GM18519 (cell line): ENCODE measurements around the gene LVRN.
"Not testable (repeated sequence)": the region's sequence is repeated elsewhere in the genome, so short reads cannot be mapped to it uniquely, and the experiment has no call there.

Experiments
- ATAC-seq: cut with Tn5 transposase; IDR thresholded peaks from one replicate; pipeline ENCODE4 v1.9.1; 2021; ENCODE audit warnings: mild to moderate bottlenecking, moderate library complexity; ENCODE audit not compliant: unreplicated experiment, low FRiP score

Gene LVRN, protein sequence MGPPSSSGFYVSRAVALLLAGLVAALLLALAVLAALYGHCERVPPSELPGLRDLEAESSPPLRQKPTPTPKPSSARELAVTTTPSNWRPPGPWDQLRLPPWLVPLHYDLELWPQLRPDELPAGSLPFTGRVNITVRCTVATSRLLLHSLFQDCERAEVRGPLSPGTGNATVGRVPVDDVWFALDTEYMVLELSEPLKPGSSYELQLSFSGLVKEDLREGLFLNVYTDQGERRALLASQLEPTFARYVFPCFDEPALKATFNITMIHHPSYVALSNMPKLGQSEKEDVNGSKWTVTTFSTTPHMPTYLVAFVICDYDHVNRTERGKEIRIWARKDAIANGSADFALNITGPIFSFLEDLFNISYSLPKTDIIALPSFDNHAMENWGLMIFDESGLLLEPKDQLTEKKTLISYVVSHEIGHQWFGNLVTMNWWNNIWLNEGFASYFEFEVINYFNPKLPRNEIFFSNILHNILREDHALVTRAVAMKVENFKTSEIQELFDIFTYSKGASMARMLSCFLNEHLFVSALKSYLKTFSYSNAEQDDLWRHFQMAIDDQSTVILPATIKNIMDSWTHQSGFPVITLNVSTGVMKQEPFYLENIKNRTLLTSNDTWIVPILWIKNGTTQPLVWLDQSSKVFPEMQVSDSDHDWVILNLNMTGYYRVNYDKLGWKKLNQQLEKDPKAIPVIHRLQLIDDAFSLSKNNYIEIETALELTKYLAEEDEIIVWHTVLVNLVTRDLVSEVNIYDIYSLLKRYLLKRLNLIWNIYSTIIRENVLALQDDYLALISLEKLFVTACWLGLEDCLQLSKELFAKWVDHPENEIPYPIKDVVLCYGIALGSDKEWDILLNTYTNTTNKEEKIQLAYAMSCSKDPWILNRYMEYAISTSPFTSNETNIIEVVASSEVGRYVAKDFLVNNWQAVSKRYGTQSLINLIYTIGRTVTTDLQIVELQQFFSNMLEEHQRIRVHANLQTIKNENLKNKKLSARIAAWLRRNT

DNA sequence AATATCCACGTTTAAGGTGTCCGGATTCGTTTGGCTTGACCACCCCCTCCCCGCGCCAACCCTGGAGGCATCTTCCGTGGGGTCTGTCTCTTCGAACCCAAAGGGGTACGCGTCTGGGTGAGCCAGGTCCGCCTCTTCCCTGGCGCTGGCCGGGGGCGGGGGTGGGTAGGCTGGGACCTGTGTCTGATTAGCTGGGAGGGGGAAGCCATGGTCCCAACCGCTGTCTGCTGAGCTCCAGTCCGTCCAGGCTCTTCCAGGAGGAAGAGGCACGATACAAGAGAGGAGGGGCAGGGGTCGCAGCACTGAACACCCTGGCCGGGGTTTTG lies at the start of gene LVRN:
TSS of gene LVRN (plus strand) at position 237 of the 326 bp plus-strand sequence. CDS start 143 bp downstream, outside the sequence.
- no peak for ATAC-seq

DNA sequence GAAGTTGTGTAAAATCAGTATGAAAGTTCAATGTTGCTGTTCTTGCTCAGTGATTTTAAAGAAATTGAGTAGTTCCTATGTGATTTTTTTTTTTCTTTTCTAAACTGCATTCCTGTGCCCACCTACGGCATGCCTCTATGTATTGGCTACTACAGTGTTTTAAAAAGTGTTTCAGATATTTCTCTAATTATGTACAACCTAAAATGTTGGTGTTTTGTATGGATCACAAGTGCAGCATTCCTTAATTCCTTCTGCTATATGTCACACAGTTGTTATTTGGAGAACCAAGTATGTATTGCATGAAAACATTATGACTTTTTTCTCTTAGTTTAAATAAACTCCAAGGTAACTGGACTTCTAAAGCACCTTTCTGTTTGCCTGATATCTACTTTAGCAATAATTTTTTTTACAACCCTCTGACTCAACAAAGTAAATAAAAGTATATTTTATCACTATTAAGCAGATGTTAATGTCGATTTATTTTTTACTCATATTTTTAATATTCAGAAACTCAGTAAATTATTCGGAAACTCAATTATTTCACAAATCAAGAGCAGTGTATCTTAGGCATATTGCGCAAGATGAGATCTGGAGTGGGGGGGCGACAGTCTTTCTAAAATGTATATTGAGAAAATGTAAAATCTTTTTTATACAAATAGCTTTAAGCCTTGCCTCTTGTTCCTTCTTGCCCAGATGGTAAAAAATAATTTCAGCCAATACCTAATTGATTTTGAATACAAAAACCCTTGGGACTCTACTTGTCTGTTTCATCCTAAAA lies 48.5 kb upstream of the LVRN start:
- ATAC-seq = not testable (repeated sequence)

- ATAC-seq = no peak
Measured at GRCh38 chr5:115920171-115920725, 42.0 kb upstream of the LVRN start.

- not testable (repeated sequence) for ATAC-seq
Measured at GRCh38 chr5:115928578-115929407, 33.5 kb upstream of the LVRN start.

- ATAC-seq = not testable (repeated sequence)
Measured at GRCh38 chr5:115930171-115930570, 32.1 kb upstream of the LVRN start.

DNA sequence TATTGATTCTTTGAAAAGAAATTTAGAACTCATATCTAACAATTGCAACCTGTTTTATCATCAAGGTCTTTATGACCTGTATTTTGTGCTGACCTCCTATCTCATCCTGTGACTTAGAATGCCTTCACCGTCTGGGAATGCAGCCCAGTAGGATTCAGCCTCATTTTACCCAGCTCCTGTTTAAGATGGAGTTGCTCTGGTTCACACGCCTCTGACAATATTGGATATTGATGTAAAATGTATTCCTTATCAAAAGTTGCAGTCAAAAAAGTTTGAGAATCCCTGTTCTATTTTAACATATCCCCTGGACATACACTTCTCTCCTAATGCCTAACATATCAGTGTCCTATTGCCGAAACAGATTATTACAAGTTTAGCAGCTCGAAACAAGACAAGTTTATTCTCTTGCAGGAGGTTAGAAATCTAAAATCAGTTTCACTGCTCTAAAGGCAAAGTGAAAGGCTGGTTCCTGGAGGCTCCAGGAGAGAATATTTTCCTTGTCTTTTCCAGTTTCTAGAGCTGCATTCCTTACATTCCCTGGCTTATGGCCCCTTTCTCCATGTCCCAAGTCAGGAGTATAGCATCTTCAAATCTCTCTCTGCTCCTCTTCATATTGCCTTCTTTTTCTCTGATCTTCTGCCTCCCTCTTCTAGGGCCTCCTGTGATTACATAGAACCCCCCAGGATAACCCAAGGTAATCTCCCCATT lies 31.5 kb upstream of the LVRN start:
- no peak for ATAC-seq

DNA sequence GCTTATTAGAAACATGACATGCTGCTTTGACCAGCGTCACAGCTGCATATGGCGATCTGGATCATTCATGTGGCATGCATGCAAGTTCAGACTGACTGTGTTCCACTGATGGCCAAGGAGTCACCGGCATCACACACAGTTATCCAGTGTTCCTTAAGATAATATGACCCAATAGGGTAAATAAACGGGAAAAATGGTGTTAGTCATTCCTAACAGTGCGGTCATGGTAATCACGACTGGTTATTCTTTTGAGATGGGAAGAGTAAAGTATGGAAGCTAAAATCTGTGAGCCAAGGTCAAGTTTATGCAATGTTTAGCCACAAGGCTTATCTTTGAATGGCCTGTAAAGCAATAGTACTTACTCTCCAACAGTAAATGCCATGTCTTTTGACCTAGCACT lies 29.3 kb upstream of the LVRN start:
- no peak for ATAC-seq

- no peak for ATAC-seq
Measured at GRCh38 chr5:115934388-115934974, 27.8 kb upstream of the LVRN start.

GRCh38 chr5:115936031-115936430 lies 26.2 kb upstream of the LVRN start:
- no peak for ATAC-seq

DNA sequence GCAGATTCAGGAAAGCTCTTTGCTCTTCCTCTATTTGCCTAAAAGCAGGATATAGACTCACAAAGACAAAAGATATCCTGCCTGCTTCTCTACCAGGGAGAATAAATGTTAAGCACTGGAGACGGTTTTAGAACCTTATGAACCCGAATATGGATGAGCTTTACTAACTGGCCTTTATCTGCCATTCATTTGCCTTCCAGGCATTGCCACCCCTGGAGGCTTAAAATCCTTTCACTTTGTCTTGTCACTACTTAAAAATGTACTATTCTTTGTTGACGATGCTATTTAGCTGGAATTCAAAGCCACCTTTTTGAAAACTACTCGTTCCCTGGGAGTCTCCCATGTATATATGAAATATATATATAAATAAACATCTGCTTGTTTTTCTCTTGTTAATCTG lies 23.2 kb upstream of the LVRN start:
- no peak for ATAC-seq

- no peak for ATAC-seq
Measured at GRCh38 chr5:115940080-115940810, 22.0 kb upstream of the LVRN start.

GRCh38 chr5:115941051-115941675 lies 21.1 kb upstream of the LVRN start:
- no peak for ATAC-seq

GRCh38 chr5:115944501-115944900 lies 17.8 kb upstream of the LVRN start:
- no peak for ATAC-seq

GRCh38 chr5:115946655-115947054 lies 15.6 kb upstream of the LVRN start:
- ATAC-seq = no peak

DNA sequence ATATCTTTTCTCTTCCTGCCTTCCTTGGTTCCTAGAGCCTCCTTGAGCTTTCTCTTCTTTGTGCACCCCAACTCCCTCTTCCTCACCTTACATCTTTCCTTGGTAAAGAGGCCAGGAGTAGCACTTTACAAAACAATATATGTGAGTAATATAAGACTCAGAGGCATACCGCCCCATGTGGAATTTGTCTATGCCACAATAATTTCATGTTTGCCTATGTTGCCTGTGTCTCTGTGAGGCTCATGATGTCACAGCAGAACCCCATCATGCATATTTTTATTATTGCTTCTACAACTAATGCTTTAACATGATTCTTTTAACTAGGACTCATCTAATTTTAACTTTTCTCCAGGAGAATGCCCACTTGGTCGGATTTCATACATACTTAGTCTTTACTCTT lies 15.0 kb upstream of the LVRN start:
- ATAC-seq = no peak

DNA sequence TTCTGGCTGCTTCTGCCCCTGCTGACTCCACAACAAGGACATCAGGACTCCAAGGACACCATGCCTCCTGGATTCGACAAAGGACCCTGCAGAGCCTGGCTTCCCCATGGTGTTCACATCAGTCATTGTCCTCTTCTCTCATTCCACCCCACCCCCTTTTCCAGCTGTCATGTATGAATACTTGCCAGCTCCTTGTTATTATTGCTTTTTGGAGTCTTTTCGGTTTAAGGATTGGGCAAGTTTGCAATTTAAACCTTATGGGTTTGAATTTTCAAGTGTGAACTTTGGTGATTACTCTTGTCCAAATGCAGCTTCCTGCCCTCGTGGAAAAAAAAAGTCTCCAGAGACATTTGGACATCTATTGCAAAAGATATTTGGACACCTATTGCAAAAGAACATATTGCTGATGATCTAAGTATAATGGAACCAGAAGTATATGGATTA lies 14.2 kb upstream of the LVRN start:
- no peak for ATAC-seq

DNA sequence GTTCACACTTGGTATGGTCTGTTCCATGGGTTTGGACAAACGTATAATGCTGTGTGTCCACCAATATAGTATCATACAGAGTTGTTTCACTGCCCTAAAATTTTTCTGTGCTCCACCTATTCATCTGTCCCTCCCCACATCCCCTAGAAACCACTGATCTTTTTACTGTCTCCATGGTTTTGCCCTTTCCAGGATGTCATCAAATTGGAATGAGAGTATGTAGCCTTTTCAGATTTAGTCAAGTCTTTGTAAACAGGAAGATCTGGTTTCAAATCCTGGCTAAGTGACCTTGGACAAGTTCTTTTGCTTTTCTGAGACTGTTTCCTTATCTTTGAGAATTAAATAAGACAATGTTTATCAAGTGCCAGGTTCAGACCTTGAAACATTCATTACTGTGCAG lies 13.2 kb upstream of the LVRN start:
- ATAC-seq = no peak
